PFSK-1 (cell line): ENCODE data around the gene C1QTNF3.

Experiments
- POLR2AphosphoS5 ChIP-seq: IDR thresholded peaks from 2 replicates; pipeline ENCODE4 v1.6.1; 2012; ENCODE audit warnings: low read depth, mild to moderate bottlenecking, control low read depth, low read length, moderate library complexity
- REST ChIP-seq, 2 experiments: IDR thresholded peaks; 2 replicates each; pipeline versions ENCODE4 v1.6.1 to v1.8.0; 2011 to 2012; ENCODE audit warnings: low read depth in 2 of 2, low read length in 2 of 2, control low read depth in 1 of 2, inconsistent platforms in 1 of 2, mild to moderate bottlenecking in 1 of 2, moderate library complexity in 1 of 2; ENCODE audit not compliant: insufficient read depth in 1 of 2
- SIN3A ChIP-seq: IDR thresholded peaks from 2 replicates; pipeline ENCODE4 v1.6.1; 2012; ENCODE audit warnings: mild to moderate bottlenecking, low read length, moderate library complexity, borderline replicate concordance; ENCODE audit not compliant: insufficient read depth
- TAF1 ChIP-seq: IDR thresholded peaks from 2 replicates; pipeline ENCODE4 v1.6.1; 2012; ENCODE audit warnings: low read length, control low read depth, borderline replicate concordance; ENCODE audit not compliant: insufficient read depth

- TF ChIP-seq POLR2AphosphoS5 (no peak), TAF1 (no peak), REST (IDR thresholded peaks at IDR 0.05; ENCODE audit: insufficient read depth in 1 of 2, low read depth in 2 of 2, low read length in 2 of 2) (no peak), SIN3A (no peak)
Measured at GRCh38 chr5:33984671-33985124, 58.3 kb downstream of the C1QTNF3 start, which contains the start of gene SLC45A2.
